ENCODE measurements around the gene ADAMTS2. TPM values are rescaled to one million over a fixed set of nuclear protein-coding genes. Genes with fewer than 3 reads are reported as not detected.

ADAMTS2 gene
- total and polyA plus RNA-seq, 2 of the 4 experiments (the other 2 are of a cell fraction): 19.0 to 58.8 TPM

- Histone ChIP-seq H3K9me3 (ENCODE audit: control insufficient read depth, insufficient read depth, low read length) (no peaks in the 10 kb centered on the region), H4K91ac (ENCODE audit: insufficient read depth, low read depth, low read length) (no peak overlapping the region), H3K9me1 (ENCODE audit: insufficient read depth, low read length) (peaks cover 14% of the 10 kb centered on the region; the same call in 1 of the 2 replicates), H3K4me3 (ENCODE audit: insufficient read depth, low read depth, low read length) (no peak overlapping the region), H3K4me1 (ENCODE audit: control insufficient read depth, insufficient read depth, low read length) (peaks cover 8% of the 10 kb centered on the region), H3K14ac (replicated peaks; ENCODE audit: low read depth, low read length) (0 out of 2 replicates have a peak overlapping the region, but pooled peaks have one; percentile 40), H3K4me2 (ENCODE audit: low read depth, low read length) (no peak overlapping the region), H3K4ac (ENCODE audit: low read depth, low read length) (no peak overlapping the region), H3K27ac (ENCODE audit: insufficient read depth, low read length) (no peak overlapping the region), H2BK5ac (ENCODE audit: low read depth, low read length, poor library complexity, severe bottlenecking) (no peak overlapping the region), H2BK120ac (ENCODE audit: low read depth, low read length) (no peak overlapping the region), H3K9ac (ENCODE audit: low read depth, low read length) (no peak overlapping the region), H3K23ac (ENCODE audit: low read depth, low read length) (no peak overlapping the region), H2AK5ac (ENCODE audit: low read depth, low read length) (no peak overlapping the region), H3K36me3 (ENCODE audit: control insufficient read depth, insufficient read depth, low read length) (no peaks in the 10 kb centered on the region; the same call in 1 of the 2 replicates), H3K27me3 (ENCODE audit: control insufficient read depth, insufficient read depth, low read length) (no peaks in the 10 kb centered on the region), H4K8ac (ENCODE audit: low read depth in 2 of 2, low read length in 2 of 2) (no peak overlapping the region), H3K79me1 (ENCODE audit: low read depth in 1 of 2, low read length in 2 of 2) (peaks cover 2 to 13% of the 10 kb centered on the region in 2 experiments; a peak in 1 of 4 replicates), H3K18ac (ENCODE audit: low read depth, low read length) (no peak overlapping the region), H2BK15ac (ENCODE audit: low read depth, low read length) (no peak overlapping the region), H2BK20ac (ENCODE audit: low read depth, low read length) (no peak overlapping the region), H4K20me1 (ENCODE audit: insufficient read depth, low read length) (no peaks in the 10 kb centered on the region), H2AK9ac (replicated peaks; ENCODE audit: low read depth, low read length, poor library complexity) (no peak overlapping the region), H4K5ac (ENCODE audit: low read depth, low read length) (no peak overlapping the region), H2AFZ (replicated peaks; ENCODE audit: low read length, poor library complexity) (no peak overlapping the region), H3K56ac (ENCODE audit: extremely low read depth, insufficient read depth, low read length) (no peak overlapping the region)
- CTCF ChIA-PET: no interaction called here
- DNase-seq (no peak), ATAC-seq (ENCODE audit: low read depth) (no peak)
- TF ChIP-seq NFE2L2 (IDR thresholded peaks at IDR 0.05; ENCODE audit: low read depth, low read length) (no peak), ELK1 (IDR thresholded peaks at IDR 0.05; ENCODE audit: borderline replicate concordance, low read depth, low read length) (no peak), CTCF (conservative IDR thresholded peaks at IDR 0.05; ENCODE audit: low read depth, low read length) (no peak), RAD21 (IDR thresholded peaks at IDR 0.05; ENCODE audit: low read length) (no peak), FOS (IDR thresholded peaks at IDR 0.05; ENCODE audit: low read depth, low read length) (no peak), RCOR1 (IDR thresholded peaks at IDR 0.05; ENCODE audit: insufficient replicate concordance, low read length) (no peak), CEBPB (IDR thresholded peaks at IDR 0.05; ENCODE audit: low read depth, low read length) (no peak), MAFK (IDR thresholded peaks at IDR 0.05; ENCODE audit: low read depth, low read length) (no peak), CHD1 (IDR thresholded peaks at IDR 0.05; ENCODE audit: low read depth, low read length) (no peak), MAZ (IDR thresholded peaks at IDR 0.05; ENCODE audit: borderline replicate concordance, low read depth, low read length) (no peak), MXI1 (IDR thresholded peaks at IDR 0.05; ENCODE audit: borderline replicate concordance, low read depth, low read length) (no peak), POLR2A (IDR thresholded peaks at IDR 0.05; ENCODE audit: low read depth, low read length) (no peak), BHLHE40 (IDR thresholded peaks at IDR 0.05; ENCODE audit: low read depth, low read length) (no peak)
- WGBS, 2 experiments (ENCODE audit: extremely low coverage in 2 of 2, insufficient read length in 1 of 2): 86% methylated on average over 1 of the region's 12 CpGs; no CpG with 5 or more reads in 1 of the 2 experiments
- POLR2A ChIA-PET (ENCODE audit: unreplicated experiment): no interaction called here
- dilution Hi-C loops (cut with HindIII; ENCODE audit: low sequenced_read_pairs, unreplicated experiment) (no loop called here), in situ Hi-C loops (cut with MboI; ENCODE audit: low sequenced_read_pairs) (no loop called here), intact Hi-C loops (cut with micrococcal nuclease) (no loop called here)
- no TSS peak for BruUV-seq (replicated peaks)
These were observed 158.5 kb downstream of the ADAMTS2 start for GRCh38 chr5:179186801-179187200.
